CD4-positive, alpha-beta T cell treated with Interleukin-21 for 1 hour (primary cell): Measurements from ENCODE around the gene OPRL1.
"Not testable (repeated sequence)": the region's sequence is repeated elsewhere in the genome, so short reads cannot be mapped to it uniquely, and the experiment has no call there.

Experiments used
- DNase-seq: peaks from one replicate; pipeline ENCODE4 v3.0.0-alpha.2; 2020

OPRL1 gene

GRCh38 chr20:64088586-64088985, 8.7 kb downstream of the OPRL1 start:
- not testable (repeated sequence) for DNase-seq

DNA sequence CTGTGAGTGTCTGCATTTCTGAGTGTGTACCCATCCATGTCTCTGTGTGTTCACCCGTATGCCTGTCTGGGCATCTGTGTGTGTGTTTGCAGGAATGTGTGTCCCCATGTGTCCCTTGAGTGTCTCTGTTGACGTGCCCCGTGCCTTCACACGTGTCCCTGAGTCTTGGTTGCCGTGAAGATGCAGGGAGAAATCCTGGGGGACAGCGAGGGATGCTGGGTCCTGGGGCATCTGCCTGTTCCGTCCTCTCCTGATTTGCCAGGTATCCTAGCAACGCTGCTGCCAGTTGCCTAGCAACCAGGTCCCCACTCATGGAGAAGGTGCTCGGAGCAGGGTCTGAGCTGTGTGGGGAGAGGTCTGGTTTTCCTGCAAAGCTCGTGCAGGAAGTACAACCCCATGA, 10.3 kb downstream of the OPRL1 start:
- no peak for DNase-seq

- no peak for DNase-seq
These were observed 11.5 kb downstream of the OPRL1 start for GRCh38 chr20:64091340-64091739.

GRCh38 chr20:64091770-64092169, 11.9 kb downstream of the OPRL1 start:
- DNase-seq, result no peak

GRCh38 chr20:64092258-64093012, 12.6 kb downstream of the OPRL1 start:
- no peak for DNase-seq

DNA sequence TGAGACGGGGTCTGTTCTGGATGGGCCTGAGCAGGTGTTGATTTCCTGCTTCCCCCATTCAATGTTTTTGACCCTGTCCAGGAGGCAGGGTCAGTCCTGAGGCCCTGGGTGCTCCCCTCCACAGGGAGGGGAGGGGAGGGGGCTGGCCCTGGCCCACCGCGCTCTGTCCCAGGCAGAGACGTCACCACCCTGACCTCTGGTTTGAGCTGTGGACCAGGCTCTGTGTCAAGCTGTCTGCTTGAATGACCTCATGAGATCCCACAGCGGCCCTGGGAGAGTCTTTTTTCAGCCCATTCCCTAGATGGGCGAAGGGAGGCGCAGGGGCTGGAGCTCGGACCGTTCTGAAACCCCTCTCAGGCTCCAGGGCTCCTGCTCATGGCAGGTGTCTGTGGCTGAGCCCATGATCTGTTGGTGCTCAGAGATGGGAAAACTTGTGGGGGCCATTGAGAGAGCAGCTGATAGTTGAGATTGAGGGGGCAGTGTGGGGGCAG, 13.2 kb downstream of the OPRL1 start:
- no peak for DNase-seq

GRCh38 chr20:64095455-64095854, 15.6 kb downstream of the OPRL1 start:
- no peak for DNase-seq

DNA sequence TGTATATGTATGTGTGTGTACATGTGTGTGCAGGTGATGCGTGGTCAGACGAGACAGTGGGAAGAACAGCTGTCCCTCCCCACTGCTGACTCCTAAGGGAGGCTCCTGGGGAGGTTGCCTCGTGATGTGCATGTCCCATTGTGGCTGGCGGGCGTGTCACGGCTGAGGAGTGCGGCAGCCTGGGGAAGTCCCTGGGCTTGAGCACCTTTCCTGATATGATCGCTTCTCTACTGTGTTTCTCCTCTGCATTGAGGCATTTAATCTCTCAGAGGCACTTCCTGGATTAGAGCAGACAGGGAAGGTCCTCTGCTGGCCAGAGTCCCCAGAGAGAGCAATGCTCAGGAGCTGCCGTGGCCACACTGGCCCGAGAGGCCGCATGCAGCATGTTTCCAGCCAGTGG, 16.0 kb downstream of the OPRL1 start:
- no peak for DNase-seq

DNA sequence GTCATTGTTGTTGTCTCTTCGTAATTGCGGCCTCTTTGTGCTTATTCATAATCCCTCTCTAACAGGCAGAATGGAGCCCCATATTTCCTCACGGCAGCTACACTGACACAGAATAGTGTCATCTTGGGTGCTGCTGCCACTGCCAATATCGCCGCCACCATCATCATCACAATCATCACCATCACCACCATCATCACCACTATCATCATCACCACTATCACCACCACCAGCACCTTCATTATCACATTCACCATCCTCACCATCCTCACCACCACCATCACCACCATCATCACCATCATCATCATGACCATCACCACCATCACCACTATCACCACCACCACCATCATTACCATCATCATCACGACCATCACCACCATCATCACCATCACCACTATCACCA, 16.7 kb downstream of the OPRL1 start:
- no peak for DNase-seq

DNA sequence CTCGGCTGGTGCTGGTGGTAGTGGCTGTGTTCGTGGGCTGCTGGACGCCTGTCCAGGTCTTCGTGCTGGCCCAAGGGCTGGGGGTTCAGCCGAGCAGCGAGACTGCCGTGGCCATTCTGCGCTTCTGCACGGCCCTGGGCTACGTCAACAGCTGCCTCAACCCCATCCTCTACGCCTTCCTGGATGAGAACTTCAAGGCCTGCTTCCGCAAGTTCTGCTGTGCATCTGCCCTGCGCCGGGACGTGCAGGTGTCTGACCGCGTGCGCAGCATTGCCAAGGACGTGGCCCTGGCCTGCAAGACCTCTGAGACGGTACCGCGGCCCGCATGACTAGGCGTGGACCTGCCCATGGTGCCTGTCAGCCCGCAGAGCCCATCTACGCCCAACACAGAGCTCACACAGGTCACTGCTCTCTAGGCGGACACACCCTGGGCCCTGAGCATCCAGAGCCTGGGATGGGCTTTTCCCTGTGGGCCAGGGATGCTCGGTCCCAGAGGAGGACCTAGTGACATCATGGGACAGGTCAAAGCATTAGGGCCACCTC, 18.7 kb downstream of the OPRL1 start:
- DNase-seq, result no peak

DNA sequence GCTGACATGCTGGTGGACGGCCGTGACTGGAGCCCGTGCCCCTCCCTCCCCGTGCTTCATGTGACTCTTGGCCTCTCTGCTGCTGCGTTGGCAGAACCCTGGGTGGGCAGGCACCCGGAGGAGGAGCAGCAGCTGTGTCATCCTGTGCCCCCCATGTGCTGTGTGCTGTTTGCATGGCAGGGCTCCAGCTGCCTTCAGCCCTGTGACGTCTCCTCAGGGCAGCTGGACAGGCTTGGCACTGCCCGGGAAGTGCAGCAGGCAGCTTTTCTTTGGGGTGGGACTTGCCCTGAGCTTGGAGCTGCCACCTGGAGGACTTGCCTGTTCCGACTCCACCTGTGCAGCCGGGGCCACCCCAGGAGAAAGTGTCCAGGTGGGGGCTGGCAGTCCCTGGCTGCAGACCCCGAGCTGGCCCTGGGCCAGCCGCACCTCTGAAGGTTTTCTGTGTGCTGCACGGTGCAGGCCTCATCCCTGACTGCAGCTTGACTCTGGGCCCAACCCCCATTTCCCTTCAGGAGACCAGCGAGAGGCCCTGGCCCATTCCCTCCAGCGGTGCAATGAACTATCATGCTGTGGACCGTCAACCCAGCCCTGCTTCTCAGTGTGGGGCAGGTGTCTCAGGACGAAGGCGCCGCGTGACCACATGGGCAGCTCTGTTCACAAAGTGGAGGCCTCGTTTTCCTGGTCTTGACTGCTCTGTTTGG, 19.4 kb downstream of the OPRL1 start:
- no peak for DNase-seq

DNA sequence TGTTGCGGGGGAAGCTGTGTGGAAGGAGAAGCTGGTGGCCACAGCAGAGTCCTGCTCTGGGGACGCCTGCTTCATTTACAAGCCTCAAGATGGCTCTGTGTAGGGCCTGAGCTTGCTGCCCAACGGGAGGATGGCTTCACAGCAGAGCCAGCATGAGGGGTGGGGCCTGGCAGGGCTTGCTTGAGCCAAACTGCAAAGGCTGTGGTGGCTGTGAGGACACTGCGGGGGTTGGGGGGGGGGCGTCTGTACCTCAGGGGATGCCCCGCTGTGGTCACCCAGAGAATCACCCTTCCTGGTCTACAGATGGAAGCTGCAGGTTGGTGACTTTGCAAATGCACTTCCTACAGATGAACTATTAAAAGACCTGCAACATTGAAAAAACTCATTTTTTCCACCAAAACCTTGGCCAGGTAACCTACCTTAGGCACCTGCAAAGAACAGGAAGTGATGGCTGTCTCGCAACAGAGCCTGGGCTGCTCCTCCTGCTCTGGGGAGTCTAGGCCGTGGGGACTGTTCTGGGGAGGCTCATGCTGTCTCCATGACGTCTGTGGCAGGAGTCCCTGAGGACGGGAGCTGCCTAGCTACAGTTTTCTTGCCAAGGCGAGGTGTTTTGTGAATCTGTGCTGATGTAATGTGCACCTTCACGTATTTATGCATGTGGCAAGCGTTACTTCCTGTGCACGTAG, 20.1 kb downstream of the OPRL1 start:
- DNase-seq, result peak; percentile 36

DNA sequence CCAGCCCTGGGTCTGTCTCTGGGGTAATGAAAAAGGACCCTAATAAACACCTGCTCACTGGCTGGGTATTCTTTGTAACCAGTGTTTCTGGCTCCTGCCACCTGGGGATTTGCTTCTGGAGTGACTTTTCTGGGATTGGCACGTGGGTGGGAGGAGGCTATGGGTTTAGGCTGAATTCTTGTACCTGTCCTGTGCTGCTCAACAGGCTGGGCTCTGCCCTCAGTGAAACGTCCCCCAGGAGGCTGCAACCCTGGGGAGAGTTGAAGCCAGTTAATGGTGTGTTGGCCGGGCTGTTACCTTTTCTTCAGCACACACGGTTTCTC, 20.6 kb downstream of the OPRL1 start:
- DNase-seq, result no peak

GRCh38 chr20:64100946-64101688, 21.2 kb downstream of the OPRL1 start:
- no peak for DNase-seq

DNA sequence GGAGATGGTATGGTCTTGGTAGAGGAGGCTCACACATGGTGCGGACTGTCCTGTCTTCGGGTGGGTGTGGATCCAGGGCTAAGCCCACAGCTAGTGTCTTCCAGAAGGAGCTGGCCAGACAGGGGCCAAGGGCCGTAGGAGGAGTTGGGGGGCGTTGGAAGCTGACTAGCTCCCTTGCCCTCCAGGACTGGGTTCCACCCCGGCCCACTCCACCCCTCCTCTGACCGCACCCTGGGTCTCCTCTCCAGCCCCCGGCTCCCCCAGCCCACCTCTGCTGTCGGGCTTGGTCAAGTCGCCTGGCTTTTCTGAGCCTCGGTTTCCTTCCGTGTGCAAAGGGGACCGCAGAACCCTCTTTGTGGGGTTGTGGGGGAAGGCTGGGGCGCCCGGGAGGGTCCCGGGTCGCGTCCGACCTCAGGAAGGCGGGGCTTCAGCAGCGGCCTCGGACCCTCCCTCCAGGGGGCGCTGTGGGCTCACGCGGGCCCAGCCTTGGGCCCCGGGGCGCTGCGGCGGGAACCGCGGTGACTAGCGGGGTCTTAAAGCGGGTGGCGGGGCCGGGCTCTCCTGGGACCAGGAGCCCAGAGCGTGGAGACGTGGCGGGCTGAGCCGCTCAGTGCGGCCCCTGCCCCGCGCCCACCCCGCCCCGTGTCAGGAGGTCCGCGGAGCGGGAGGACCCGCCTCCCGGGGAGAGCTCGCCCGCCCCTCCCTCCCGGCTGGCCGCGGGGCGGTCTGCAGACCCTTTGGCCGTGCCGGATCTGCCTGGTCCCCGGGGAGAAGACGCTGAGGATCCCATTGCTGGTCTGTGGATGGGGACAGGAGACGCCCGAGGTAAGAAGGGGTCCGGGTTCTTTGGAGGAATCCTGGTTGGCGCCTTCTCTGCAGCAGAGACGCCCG, 22.1 kb downstream of the OPRL1 start:
- DNase-seq, result peak; percentile 62

DNA sequence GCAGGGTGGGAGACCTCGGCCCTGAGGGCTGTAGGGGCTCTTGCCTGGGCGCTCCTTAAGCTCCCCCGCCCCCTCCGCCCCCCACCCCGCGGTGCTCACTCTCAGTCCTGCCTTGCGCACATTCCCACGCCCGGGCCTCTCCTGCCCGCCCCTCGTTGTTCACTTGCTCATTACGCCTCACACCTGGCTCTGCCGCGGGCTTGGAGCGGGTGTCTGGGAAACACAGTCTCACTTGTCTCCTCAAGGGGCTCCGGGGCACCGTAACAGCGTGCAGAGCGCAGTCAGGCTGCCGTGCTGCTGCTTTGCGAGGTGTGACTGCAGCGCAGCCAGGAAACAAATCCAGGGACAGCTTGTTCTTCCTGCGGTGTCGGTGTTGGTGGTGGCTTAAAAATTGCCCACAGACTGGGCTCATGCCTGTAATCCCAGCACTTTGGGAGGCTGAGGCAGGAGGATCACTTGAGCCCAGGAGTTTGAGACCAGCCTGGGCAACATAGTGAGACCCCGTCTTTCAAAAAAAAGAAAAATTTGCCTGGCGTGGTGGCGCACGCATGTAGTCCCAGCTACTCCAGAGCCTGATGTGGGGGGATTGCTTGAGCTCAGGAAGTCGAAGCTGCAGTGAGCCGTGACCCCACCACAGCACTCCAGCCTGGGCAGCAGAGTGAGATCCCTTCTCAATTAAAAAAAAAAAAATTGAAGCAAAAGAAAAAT, 22.9 kb downstream of the OPRL1 start:
- DNase-seq, result no peak

DNA sequence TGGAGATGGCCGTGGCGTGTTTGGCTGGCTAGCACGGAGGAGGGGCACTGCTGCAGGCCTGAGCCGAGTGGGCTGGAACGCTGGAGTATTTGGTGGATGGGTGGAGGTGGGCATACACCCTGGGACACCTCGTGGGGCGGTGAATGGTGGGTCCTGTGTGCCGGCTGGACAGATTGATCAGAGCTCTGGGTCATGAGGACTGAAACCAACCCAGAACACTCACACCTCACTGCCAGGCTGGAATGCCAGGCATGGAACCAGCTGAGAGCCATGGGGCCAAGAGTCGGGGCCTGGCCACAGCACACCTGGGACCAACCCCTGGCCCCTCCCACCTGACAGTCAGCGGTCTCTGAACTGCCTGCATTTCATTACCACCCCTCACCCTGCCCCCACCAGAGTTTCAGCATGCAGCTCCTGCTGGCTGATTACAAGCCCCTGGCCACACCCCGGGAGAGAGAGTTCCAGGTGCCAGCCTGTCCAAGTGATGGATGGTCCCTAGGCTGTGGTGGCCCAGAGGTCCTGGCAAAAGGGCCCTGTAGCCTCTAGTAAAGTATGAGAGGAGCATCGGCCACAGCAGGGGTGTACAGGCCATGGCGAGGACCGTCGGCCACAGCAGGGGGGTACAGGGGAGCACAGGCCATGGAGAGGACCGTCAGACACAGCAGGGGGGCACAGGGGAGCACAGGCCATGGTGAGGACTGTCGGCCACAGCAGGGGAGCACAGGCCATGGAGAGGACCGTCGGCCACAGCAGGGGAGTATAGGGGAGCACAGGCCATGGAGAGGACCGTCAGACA, 24.2 kb downstream of the OPRL1 start:
- no peak for DNase-seq

DNA sequence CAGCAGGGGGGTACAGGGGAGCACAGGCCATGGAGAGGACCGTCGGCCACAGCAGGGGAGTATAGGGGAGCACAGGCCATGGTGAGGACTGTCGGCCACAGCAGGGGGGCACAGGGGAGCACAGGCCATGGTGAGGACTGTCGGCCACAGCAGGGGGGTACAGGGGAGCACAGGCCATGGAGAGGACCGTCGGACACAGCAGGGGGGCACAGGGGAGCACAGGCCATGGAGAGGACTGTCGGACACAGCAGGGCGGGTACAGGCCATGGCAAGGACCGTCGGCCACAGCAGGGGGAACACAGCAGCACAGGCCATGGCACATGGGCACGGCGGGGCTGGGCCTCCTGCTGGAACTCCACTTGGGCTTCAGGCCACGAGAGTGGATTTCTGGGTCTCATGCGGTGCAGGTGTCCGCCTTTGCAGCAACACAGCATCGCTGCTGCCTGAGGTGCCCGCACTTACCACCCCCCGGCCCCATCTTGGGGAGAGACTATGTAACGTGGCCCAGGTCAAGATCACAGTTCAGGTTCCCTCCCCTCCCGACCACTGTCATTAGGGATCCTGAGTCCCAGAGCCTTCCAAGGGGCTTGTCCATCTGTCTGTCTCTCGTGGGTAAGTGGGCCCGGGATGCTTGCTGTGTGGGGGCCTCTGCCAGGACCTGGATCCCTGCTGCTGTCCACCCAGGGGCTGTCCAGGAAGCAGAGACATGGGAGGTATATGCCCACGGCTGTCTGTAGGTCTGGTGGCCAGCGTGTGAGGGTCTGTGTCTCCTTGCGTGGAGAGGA, 25.0 kb downstream of the OPRL1 start:
- DNase-seq, result no peak

- DNase-seq, result no peak
These were observed 26.1 kb downstream of the OPRL1 start for GRCh38 chr20:64105846-64106434.
